Spleen (tissue), 11 donors: Measurements from ENCODE around the gene GNB1L. TPM values are rescaled to one million over a fixed set of nuclear protein-coding genes. Genes with fewer than 3 reads are reported as not detected.

ENCODE experiments used
- DNase-seq: peaks from one replicate; pipeline ENCODE4 v3.0.0-alpha.2; 2020
- H3K27ac ChIP-seq, 8 donors: fragments of 200-600 bp; sonication (generic) in 7 of 8; 1 replicate in 4 of 8; 2 replicates in 4 of 8; pipeline versions ENCODE4 v1.5.0 to v1.8.0; 2016 to 2021; ENCODE audit warnings: inconsistent platforms in 4 of 8, mild to moderate bottlenecking in 4 of 8, moderate library complexity in 1 of 8
- H3K27me3 ChIP-seq, 7 donors: fragments of 200-600 bp; sonication (generic) in 6 of 7; replicated peaks in 1 of 7; 1 replicate in 4 of 7; 2 replicates in 3 of 7; pipeline versions ENCODE4 v1.5.0 to v1.8.0; 2016 to 2021; ENCODE audit warnings: inconsistent platforms in 3 of 7, mild to moderate bottlenecking in 1 of 7
- H3K36me3 ChIP-seq, 6 donors: fragments of 200-600 bp; sonication (generic) in 5 of 6; 1 replicate in 4 of 6; 2 replicates in 2 of 6; pipeline versions ENCODE4 v1.5.0 to v1.8.0; 2016 to 2021; ENCODE audit warnings: inconsistent platforms in 2 of 6
- H3K4me1 ChIP-seq, 6 donors: fragments of 200-600 bp; sonication (generic) in 5 of 6; 1 replicate in 3 of 6; 2 replicates in 3 of 6; pipeline versions ENCODE4 v1.5.0 to v1.8.0; 2016 to 2021; ENCODE audit warnings: inconsistent platforms in 3 of 6
- H3K4me3 ChIP-seq, 8 donors: fragments of 200-600 bp; sonication (generic) in 7 of 8; 1 replicate in 4 of 8; 2 replicates in 4 of 8; pipeline versions ENCODE4 v1.5.0 to v1.8.0; 2016 to 2021; ENCODE audit warnings: inconsistent platforms in 4 of 8, mild to moderate bottlenecking in 4 of 8, moderate library complexity in 2 of 8
- H3K9me3 ChIP-seq, 8 donors: fragments of 200-600 bp; sonication (generic) in 7 of 8; 1 replicate in 4 of 8; 2 replicates in 4 of 8; pipeline versions ENCODE4 v1.5.0 to v1.8.0; 2016 to 2021; ENCODE audit warnings: inconsistent platforms in 4 of 8
- POLR2A ChIP-seq, 3 donors: fragments of 450-650 bp; IDR thresholded peaks; one replicate each; pipeline ENCODE4 v1.5.1; 2017; ENCODE audit warnings: antibody characterized with exemption in 3 of 3, mild to moderate bottlenecking in 1 of 3
- POLR2AphosphoS5 ChIP-seq, 3 donors: sonication (generic); formaldehyde crosslinking; IDR thresholded peaks; one replicate each; pipeline ENCODE4 v1.5.1; 2017; ENCODE audit warnings: antibody characterized with exemption in 3 of 3
- WGBS, 5 donors: extraction: QIAGEN DNeasy Blood & Tissue Kit in 3 of 5; methylation state at CpG; one replicate each; pipeline versions ENCODE4 v1.1.5 to v1.1.7; 2013 to 2018; 5-methylcytosine and 5-hydroxymethylcytosine counted together
- intact Hi-C: fragments of 100-400 bp; cut with DNase I; formaldehyde crosslinking; loops from one replicate; pipeline ENCODE4 v1.15.0; 2023; ENCODE audit warnings: low total_unique reads
- polyA plus RNA-seq, 3 donors: library from polyadenylated mRNA; stranded (reverse); fragments of 200-250 nt; gene quantifications; one replicate each; pipeline ENCODE4 v1.2.1, GENCODE V29; 2013
- total RNA-seq, 7 donors: library from RNA; depleted of rRNA in 3 of 7; stranded (reverse); fragments of >200 nt in 3 of 7; fragmentation: NEBNext Ultra II Directional in 4 of 7; extraction: Animal tissue kit (Norgen Biotek cat#: 25700) in 4 of 7; gene quantifications; one replicate each; pipeline versions ENCODE4 v1.1.0 to v1.2.1, GENCODE V29; 2016 to 2021
- TF ChIP-seq, protein P1 (sequence below), 11 experiments: fragments of 200-600 bp in 7 of 11; fragments of 450-650 bp in 4 of 11; sonication (generic) in 4 of 11; IDR thresholded peaks in 8 of 11; conservative IDR thresholded peaks in 3 of 11; 1 replicate in 7 of 11; 2 replicates in 4 of 11; pipeline versions ENCODE4 v1.4.0 to v1.8.0; 2016 to 2021; ENCODE audit warnings: antibody characterized with exemption in 11 of 11, inconsistent platforms in 4 of 11, mild to moderate bottlenecking in 1 of 11
- donor health status: healthy with polysubstance abuse.
- donor health status: DM: no; HTN: no; CAD: no; lungs with moderate emphysema.
- donor health status: DM: no; HTN: no; CAD: no.
- donor health status: Bipolar disorder and iron deficiency.
- donor health status: healthy.
- donor health status: DM: no; HTN: no; CAD: no.
- donor health status: DM: yes; HTN: yes; CAD: no.

Gene GNB1L
- total and polyA plus RNA-seq, 10 donors: 5.7 to 10.4 (median 7.9) TPM

DNA sequence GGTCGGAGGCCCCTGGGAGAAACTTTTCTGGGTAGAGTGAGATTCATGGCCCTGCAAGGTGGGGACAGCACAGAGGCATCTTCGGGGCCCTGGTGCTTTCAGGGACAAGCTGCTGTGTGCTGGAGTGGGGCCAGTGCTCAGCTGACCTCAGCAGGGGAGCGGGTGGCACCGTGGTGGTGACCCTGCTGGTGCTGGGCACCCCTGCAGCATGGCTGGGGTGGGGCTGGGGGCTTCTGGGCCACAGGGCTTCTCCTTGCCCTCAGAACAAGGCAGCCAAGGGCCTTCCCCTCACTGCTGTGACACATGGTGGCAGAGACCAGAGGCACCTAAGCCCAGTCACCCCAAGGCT, 24.9 kb upstream of the GNB1L start:
- peak; percentile 53 for DNase-seq
- intact Hi-C loops: no loop called here

DNA sequence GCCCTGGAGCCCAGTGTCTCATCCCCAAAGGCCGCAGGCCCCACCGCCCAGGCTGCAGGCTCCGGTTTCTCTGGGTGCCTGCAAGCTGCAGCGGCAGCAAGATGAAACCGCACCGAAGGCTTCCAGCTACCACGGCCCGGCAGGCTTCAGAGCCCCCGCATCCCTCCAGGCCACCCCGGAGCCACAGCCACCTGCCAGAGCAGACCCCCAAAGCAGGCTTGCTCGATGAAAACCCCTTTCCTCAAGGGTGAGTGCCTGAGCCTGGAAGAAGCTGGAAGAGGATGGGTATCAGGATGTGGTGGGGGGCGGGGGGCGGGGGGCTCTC, 24.5 kb upstream of the GNB1L start:
- no peak for TF ChIP-seq POLR2A (IDR thresholded peaks at IDR 0.05)
- TF ChIP-seq, protein P1, sequence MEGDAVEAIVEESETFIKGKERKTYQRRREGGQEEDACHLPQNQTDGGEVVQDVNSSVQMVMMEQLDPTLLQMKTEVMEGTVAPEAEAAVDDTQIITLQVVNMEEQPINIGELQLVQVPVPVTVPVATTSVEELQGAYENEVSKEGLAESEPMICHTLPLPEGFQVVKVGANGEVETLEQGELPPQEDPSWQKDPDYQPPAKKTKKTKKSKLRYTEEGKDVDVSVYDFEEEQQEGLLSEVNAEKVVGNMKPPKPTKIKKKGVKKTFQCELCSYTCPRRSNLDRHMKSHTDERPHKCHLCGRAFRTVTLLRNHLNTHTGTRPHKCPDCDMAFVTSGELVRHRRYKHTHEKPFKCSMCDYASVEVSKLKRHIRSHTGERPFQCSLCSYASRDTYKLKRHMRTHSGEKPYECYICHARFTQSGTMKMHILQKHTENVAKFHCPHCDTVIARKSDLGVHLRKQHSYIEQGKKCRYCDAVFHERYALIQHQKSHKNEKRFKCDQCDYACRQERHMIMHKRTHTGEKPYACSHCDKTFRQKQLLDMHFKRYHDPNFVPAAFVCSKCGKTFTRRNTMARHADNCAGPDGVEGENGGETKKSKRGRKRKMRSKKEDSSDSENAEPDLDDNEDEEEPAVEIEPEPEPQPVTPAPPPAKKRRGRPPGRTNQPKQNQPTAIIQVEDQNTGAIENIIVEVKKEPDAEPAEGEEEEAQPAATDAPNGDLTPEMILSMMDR (IDR thresholded peaks at IDR 0.05 in 8 of 11, conservative IDR thresholded peaks at IDR 0.05 in 3 of 11): no peak
- no peak for TF ChIP-seq POLR2AphosphoS5 (IDR thresholded peaks at IDR 0.05)
- peak; percentile 64 for DNase-seq
- intact Hi-C loops: no loop called here

More for the DNA sequence above, 24.9 kb upstream of the GNB1L start:
- H3K27ac ChIP-seq: no peak overlapping the region
- peaks cover 0 to 25% (median 4%) of the 10 kb centered on the region in 6 donors for H3K4me1 ChIP-seq
- TF ChIP-seq, protein P1 (IDR thresholded peaks at IDR 0.05 in 8 of 11, conservative IDR thresholded peaks at IDR 0.05 in 3 of 11): no peak
- TF ChIP-seq POLR2AphosphoS5 (IDR thresholded peaks at IDR 0.05): no peak
- no peak for TF ChIP-seq POLR2A (IDR thresholded peaks at IDR 0.05)
- no peak overlapping the region for H3K4me3 ChIP-seq
- WGBS, 5 donors: 81 to 91% (median 85%) methylated on average over 3 to 4 of the region's 4 CpGs
- H3K9me3 ChIP-seq: no peaks in the 10 kb centered on the region
- H3K36me3 ChIP-seq: peaks cover 0 to 70% (median 11%) of the 10 kb centered on the region in 6 donors
- no peaks in the 10 kb centered on the region for H3K27me3 ChIP-seq

DNA sequence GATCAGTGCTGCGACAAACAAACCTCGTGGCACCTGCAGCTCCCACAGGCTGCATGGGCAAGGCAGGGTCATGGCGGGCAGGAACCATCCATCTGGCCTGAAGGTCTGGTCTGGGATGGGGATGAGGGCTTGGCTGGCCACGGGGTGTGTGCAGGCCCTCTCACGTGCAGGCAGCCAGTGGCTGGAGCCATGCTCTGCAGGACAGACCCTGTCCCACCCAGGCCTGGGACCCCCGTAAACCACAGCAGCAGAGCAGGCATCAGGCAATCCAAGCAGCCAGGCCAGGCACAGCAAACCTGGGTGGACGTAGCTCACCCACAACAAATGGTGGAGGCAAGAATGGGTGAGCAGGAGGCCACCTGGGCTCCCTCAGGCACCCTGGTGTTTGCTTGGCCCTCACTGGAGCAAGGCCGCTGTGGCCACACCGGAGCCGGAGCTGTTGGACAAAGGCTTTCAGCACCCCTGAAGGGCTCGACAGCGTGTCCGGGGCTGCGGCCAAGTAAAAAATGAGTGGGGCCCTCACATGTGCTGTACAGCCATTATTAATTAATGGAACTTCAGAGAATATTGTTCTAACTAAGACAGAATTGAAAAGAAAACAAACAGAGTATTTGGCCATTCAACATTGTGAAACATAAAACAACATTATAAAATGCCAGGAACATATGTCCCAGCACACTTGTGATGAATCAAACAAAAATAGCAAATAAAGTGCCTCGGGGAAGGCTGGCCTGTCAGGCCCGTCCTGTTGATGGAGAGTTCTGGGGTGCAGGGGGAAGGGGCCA, 24.0 kb upstream of the GNB1L start:
- Histone ChIP-seq H3K27ac (no peak overlapping the region), H3K27me3 (no peaks in the 10 kb centered on the region), H3K4me3 (no peak overlapping the region), H3K4me1 (peaks cover 0 to 34% (median 7%) of the 10 kb centered on the region in 6 donors), H3K9me3 (no peaks in the 10 kb centered on the region), H3K36me3 (peaks cover 0 to 71% (median 11%) of the 10 kb centered on the region in 6 donors)
- TF ChIP-seq POLR2A (IDR thresholded peaks at IDR 0.05) (no peak), POLR2AphosphoS5 (IDR thresholded peaks at IDR 0.05) (no peak)
- TF ChIP-seq, protein P1 (IDR thresholded peaks at IDR 0.05 in 8 of 11, conservative IDR thresholded peaks at IDR 0.05 in 3 of 11): no peak
- 92 to 98% (median 96%) methylated on average over 10 to 16 of the region's 16 CpGs for WGBS, 5 donors
- DNase-seq: peak; percentile 47
- intact Hi-C loops: no loop called here

More for the DNA sequence above, 24.5 kb upstream of the GNB1L start:
- Histone ChIP-seq H3K27me3 (no peaks in the 10 kb centered on the region), H3K9me3 (no peaks in the 10 kb centered on the region), H3K4me1 (peaks cover 0 to 29% (median 6%) of the 10 kb centered on the region in 6 donors), H3K4me3 (no peak overlapping the region), H3K36me3 (peaks cover 0 to 74% (median 11%) of the 10 kb centered on the region in 6 donors), H3K27ac (no peak overlapping the region)
- 88 to 97% (median 95%) methylated on average over 5 to 13 of the region's 13 CpGs for WGBS, 5 donors

DNA sequence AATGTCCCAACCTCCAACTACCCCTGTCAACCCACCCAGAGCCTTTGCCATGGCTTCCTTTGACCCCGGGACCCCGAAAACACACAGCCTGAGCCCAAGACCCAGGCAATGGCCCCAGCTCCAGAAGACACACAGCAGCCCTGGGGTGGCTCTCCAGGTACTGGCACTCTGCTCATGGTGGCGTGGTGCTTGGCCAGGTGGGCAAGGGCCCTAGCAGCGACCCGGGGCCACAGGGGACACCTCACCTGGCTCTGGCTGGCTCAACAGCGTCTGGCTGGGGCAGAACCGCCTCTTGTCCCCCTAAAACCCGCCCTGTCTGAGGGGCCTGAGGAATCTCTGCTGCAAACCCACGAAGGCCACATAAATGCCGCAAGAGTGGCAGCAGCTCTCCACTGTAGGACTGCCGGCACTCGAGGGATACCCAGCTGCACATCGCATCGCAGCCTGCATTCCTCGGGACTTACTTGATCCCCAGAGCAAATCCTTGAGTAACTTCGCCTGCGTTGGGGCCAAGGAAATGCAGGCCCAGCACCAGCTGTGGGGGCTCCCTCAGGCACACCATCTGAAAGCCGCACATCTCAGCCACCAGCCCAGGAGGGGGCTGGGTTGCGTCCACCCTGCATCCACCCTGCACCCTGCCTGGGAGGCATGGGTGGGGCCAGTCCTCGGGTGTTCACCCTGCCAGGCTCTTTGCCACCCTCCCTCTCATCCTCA, 23.1 kb upstream of the GNB1L start:
- Histone ChIP-seq H3K27me3 (no peaks in the 10 kb centered on the region), H3K4me1 (peaks cover 0 to 35% (median 7%) of the 10 kb centered on the region in 6 donors), H3K9me3 (no peaks in the 10 kb centered on the region), H3K36me3 (peaks cover 0 to 65% (median 11%) of the 10 kb centered on the region in 6 donors), H3K4me3 (no peak overlapping the region), H3K27ac (no peak overlapping the region)
- TF ChIP-seq POLR2AphosphoS5 (IDR thresholded peaks at IDR 0.05) (no peak), POLR2A (IDR thresholded peaks at IDR 0.05) (no peak)
- TF ChIP-seq, protein P1 (IDR thresholded peaks at IDR 0.05 in 8 of 11, conservative IDR thresholded peaks at IDR 0.05 in 3 of 11): no peak
- intact Hi-C loops: no loop called here
- DNase-seq: peak; percentile 71
- 94 to 98% (median 95%) methylated on average over 12 to 20 of the region's 20 CpGs for WGBS, 5 donors
